Neuron (in vitro differentiated cells): ENCODE results near the gene SLC26A1.
"Not testable (repeated sequence)": the region's sequence is repeated elsewhere in the genome, so short reads cannot be mapped to it uniquely, and the experiment has no call there.

ENCODE experiments used
- H2AFZ ChIP-seq: one replicate; pipeline ENCODE4 v1.6.1; 2013; ENCODE audit warnings: low read depth, mild to moderate bottlenecking, inconsistent platforms, low read length, moderate library complexity
- H3K27me3 ChIP-seq: one replicate; pipeline ENCODE4 v1.6.1; 2013; ENCODE audit warnings: low read length; ENCODE audit not compliant: insufficient read depth
- H3K36me3 ChIP-seq: one replicate; pipeline ENCODE4 v1.6.1; 2013; ENCODE audit warnings: low read length; ENCODE audit not compliant: insufficient read depth
- H3K4me1 ChIP-seq: one replicate; pipeline ENCODE4 v1.6.1; 2013; ENCODE audit warnings: low read length; ENCODE audit not compliant: insufficient read depth
- H3K4me3 ChIP-seq: 2 replicates; pipeline ENCODE4 v1.5.1; 2013; ENCODE audit warnings: mild to moderate bottlenecking, low read length, moderate library complexity
- H3K9me3 ChIP-seq: one replicate; pipeline ENCODE4 v1.6.1; 2013; ENCODE audit warnings: low read length

SLC26A1 gene

DNA sequence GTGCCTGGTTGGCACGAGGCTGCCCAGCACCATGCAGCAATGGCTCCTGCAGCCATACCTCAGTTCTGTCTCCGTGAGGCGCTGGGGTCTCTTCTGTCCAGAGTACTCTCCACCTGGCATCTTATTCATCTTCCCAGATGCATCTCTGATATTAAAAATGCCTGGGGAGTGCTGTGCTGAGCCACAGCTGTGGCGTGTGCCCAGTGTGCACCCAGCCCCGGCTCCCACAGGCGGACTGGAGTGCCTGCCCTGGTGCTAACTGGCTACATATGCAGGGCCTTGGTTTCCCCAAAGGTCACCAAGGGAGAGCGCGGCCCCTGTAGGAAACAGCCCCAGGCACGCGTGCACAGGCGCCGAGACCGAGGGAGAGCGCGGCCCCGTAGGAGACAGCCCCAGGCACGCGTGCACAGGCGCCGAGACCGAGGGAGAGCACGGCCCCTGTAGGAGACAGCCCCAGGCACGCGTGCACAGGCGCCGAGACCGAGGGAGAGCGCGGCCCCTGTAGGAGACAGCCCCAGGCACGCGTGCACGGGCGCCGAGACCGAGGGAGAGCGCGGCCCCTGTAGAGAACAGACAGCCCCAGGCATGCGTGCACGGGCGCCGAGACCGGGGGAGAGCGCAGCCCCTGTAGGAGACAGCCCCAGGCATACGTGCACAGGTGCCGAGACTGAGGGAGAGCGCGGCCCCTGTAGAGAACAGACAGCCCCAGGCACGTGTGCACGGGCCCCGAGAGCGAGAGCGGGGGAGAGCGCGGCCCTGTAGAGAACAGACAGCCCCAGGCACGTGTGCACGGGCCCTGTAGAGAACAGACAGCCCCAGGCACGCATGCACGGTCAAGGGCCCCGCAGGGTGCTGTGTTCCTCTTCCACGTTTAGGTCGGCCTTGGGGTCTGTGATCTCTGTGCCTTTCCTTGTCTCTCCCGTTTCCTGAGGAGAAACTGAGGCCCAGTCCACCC is 46.4 kb downstream of the SLC26A1 start:
- no peaks in the 10 kb centered on the region for H3K4me1 ChIP-seq
- H2AFZ ChIP-seq, result no peak overlapping the region
- H3K36me3 ChIP-seq, result no peaks in the 10 kb centered on the region

GRCh38 chr4:946103-946450 is 47.1 kb downstream of the SLC26A1 start:
- no peak overlapping the region for H2AFZ ChIP-seq
- H3K4me1 ChIP-seq, result no peaks in the 10 kb centered on the region
- H3K36me3 ChIP-seq, result no peaks in the 10 kb centered on the region
- H3K9me3 ChIP-seq, result no peaks in the 10 kb centered on the region
- no peaks in the 10 kb centered on the region for H3K27me3 ChIP-seq
- no peak overlapping the region for H3K4me3 ChIP-seq

More for the DNA sequence above, 46.4 kb downstream of the SLC26A1 start:
- Histone ChIP-seq H3K27me3 (no peaks in the 10 kb centered on the region), H3K4me3 (no peak overlapping the region), H3K9me3 (no peaks in the 10 kb centered on the region)

DNA sequence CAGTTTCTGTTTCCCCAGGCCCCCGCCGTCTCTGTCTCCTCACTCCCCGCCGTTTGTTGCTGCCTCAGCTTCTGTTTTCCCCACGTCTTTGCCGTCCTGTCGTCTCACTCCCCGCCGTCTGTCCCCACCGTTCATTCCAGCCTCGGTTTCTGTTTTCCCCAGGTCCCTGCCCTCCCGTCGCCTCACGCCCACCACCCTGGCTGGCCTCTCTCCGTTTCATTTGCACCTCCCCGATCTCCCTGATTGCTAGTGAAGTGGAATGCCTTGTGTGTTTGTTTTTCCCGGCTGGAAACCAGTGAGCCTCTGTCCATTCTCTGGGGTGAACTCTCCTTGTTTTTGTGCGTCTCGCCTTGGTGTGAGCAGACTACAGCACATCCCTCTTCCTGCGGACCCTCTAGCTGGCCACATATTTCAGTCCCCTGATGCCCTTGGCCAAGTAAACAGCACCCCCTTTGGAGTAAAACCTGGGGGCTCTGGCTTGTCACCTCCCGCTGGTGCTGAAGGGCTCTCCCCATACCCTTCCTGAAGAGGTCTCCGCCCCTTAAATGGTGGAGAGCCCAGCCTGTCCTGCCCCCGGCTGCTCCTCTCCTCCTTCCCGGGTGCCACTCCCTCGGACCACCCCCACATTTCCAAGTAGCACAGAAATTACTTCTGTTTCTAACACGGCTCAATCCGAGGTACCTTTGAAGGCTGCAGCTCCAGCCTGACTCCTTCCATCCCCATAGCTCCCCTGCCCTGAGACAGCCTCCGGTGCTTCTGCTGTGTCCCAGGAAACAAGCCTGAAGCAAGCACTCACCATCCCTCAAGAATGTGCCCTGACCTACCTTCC is 47.7 kb downstream of the SLC26A1 start:
- H3K4me1 ChIP-seq, result no peaks in the 10 kb centered on the region
- H3K27me3 ChIP-seq, result no peaks in the 10 kb centered on the region
- H2AFZ ChIP-seq, result no peak overlapping the region
- H3K4me3 ChIP-seq, result no peak overlapping the region
- H3K36me3 ChIP-seq, result no peaks in the 10 kb centered on the region
- no peaks in the 10 kb centered on the region for H3K9me3 ChIP-seq

- not testable (repeated sequence) for H3K9me3 ChIP-seq, H3K27me3 ChIP-seq, H3K36me3 ChIP-seq, H3K4me3 ChIP-seq, H2AFZ ChIP-seq, H3K4me1 ChIP-seq
These were observed 53.7 kb downstream of the SLC26A1 start for GRCh38 chr4:939508-939907.
